Fibroblast of lung (primary cell): ENCODE data around the gene NMRAL1. TPM values are rescaled to one million over a fixed set of nuclear protein-coding genes. Genes with fewer than 3 reads are reported as not detected.

Experiments used
- DNase-seq, 2 donors: peaks; one replicate each; pipeline versions ENCODE4 v3.0.0 to v3.0.0-alpha.2; 2010; ENCODE audit warnings: low read depth in 2 of 2
- H2AFZ ChIP-seq: 2 replicates; pipeline ENCODE4 v1.5.1; 2012; ENCODE audit warnings: low read length, control low read depth, inconsistent platforms
- H3K27ac ChIP-seq: 2 replicates; pipeline ENCODE4 v1.5.1; 2011; ENCODE audit warnings: low read length, control low read depth; ENCODE audit not compliant: insufficient read depth
- H3K27me3 ChIP-seq: 2 replicates; pipeline ENCODE4 v1.5.1; 2011; ENCODE audit warnings: mild to moderate bottlenecking, low read length; ENCODE audit not compliant: control insufficient read depth, insufficient read depth
- H3K36me3 ChIP-seq: 2 replicates; pipeline ENCODE4 v1.5.1; 2011; ENCODE audit warnings: low read length; ENCODE audit not compliant: control insufficient read depth, insufficient read depth
- H3K4me1 ChIP-seq: 2 replicates; pipeline ENCODE4 v1.5.1; 2011; ENCODE audit warnings: low read length; ENCODE audit not compliant: control insufficient read depth, insufficient read depth; ENCODE audit errors: extremely low read depth
- H3K4me2 ChIP-seq: 2 replicates; pipeline ENCODE4 v1.5.1; 2011; ENCODE audit warnings: low read length, control low read depth; ENCODE audit not compliant: insufficient read depth; ENCODE audit errors: extremely low read depth
- H3K4me3 ChIP-seq, 4 experiments: fragments of 200-600 bp in 1 of 4; sonication (generic) in 1 of 4; replicated peaks in 1 of 4; 2 replicates each; pipeline ENCODE4 v1.5.1; 2011 to 2016; ENCODE audit warnings: low read length in 4 of 4, low read depth in 3 of 4, mild to moderate bottlenecking in 3 of 4, control low read depth in 2 of 4, inconsistent platforms in 1 of 4, mixed read lengths in 1 of 4; ENCODE audit not compliant: insufficient read depth in 1 of 4; ENCODE audit errors: control extremely low read depth in 1 of 4
- H3K79me2 ChIP-seq: 2 replicates; pipeline ENCODE4 v1.5.1; 2012; ENCODE audit warnings: mild to moderate bottlenecking, low read length, inconsistent platforms; ENCODE audit not compliant: control insufficient read depth, insufficient read depth
- H3K9ac ChIP-seq: 2 replicates; pipeline ENCODE4 v1.5.1; 2011; ENCODE audit warnings: mild to moderate bottlenecking, low read length, control low read depth; ENCODE audit not compliant: insufficient read depth
- H3K9me3 ChIP-seq: 2 replicates; pipeline ENCODE4 v1.5.1; 2012; ENCODE audit warnings: low read depth, low read length; ENCODE audit not compliant: control insufficient read depth, insufficient read depth
- H4K20me1 ChIP-seq: 2 replicates; pipeline ENCODE4 v1.5.1; 2011; ENCODE audit warnings: low read length; ENCODE audit not compliant: control insufficient read depth, insufficient read depth; ENCODE audit errors: extremely low read depth
- EZH2 ChIP-seq: IDR thresholded peaks from 2 replicates; pipeline ENCODE4 v1.5.1; 2012; ENCODE audit warnings: low read length, control low read depth, mild to moderate bottlenecking; ENCODE audit errors: missing control alignments
- polyA plus RNA-seq, 2 donors: library from polyadenylated mRNA; depleted of rRNA in 1 of 2; stranded (reverse) in 1 of 2; unstranded in 1 of 2; fragments of >200 nt; gene quantifications; 2 replicates each; pipeline ENCODE4 v1.2.1, GENCODE V29; 2011 to 2012; ENCODE audit warnings: missing spikeins in 1 of 2
- total RNA-seq: library from RNA; depleted of rRNA; stranded (reverse); fragments of >200 nt; gene quantifications from 2 replicates; pipeline ENCODE4 v1.2.1, GENCODE V29; 2014
- TF ChIP-seq, protein P1 (sequence below), 2 donors: IDR thresholded peaks in 1 of 2; conservative IDR thresholded peaks in 1 of 2; 1 replicate in 1 of 2; 2 replicates in 1 of 2; pipeline ENCODE4 v1.5.1; 2011 to 2012; ENCODE audit warnings: low read length in 2 of 2, control low read depth in 1 of 2, inconsistent platforms in 1 of 2, low read depth in 1 of 2, mild to moderate bottlenecking in 1 of 2

NMRAL1 gene
- total and polyA plus RNA-seq, 2 donors (not counting 1 experiment from before 2014, with no cell fraction given) = 33.6 to 73.5 TPM

DNA sequence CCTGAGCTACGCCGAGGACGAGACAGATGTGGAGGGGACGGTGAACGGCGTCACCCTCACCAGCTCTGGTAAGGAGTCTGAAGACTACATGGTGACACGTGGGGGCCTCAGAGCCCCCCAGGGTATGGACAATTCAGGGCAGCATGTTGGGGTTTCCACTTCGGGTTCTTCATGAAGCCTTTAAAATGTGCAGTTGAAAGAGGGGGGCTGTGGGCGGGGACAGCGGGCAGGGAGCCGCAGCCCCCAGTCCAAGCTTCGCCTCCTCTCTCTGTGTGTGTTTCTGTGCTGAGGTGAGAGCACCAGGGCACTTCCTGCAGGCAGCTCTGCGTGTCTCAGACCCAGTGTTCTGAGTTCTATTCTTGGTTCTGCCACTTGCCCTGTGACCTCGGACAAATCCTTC lies 24.0 kb downstream of the NMRAL1 start:
- DNase-seq = no peak
- Histone ChIP-seq H3K36me3 (peaks cover 25% of the 10 kb centered on the region), H3K27me3 (no peaks in the 10 kb centered on the region)

DNA sequence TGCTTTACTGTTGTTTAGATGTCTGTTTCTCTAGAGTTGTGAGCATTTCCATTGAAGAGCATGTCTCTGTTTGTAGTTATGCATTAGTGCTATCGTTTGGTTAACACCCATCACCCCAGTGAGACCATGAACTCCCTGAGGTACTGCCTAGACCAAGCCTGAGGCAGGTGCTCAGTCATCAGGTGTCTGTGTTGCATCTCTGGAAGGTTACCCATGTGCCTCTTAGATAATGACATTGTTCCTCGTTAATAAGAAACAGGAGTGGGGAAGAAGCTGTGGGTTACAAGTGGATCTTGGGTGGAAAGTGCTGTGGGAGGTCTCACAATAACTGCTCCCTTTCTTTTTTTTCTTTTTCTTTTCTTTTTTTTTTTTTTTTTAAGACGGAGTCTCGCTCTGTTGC lies 30.4 kb downstream of the NMRAL1 start:
- H2AFZ ChIP-seq = no peak overlapping the region
- H4K20me1 ChIP-seq = no peaks in the 10 kb centered on the region
- H3K27ac ChIP-seq = no peak overlapping the region
- peaks cover 35% of the 10 kb centered on the region for H3K36me3 ChIP-seq
- no peaks in the 10 kb centered on the region for H3K9me3 ChIP-seq
- no peak for DNase-seq
- no peaks in the 10 kb centered on the region for H3K79me2 ChIP-seq
- no peak overlapping the region for H3K4me2 ChIP-seq
- H3K4me1 ChIP-seq = no peaks in the 10 kb centered on the region
- TF ChIP-seq, protein P1, sequence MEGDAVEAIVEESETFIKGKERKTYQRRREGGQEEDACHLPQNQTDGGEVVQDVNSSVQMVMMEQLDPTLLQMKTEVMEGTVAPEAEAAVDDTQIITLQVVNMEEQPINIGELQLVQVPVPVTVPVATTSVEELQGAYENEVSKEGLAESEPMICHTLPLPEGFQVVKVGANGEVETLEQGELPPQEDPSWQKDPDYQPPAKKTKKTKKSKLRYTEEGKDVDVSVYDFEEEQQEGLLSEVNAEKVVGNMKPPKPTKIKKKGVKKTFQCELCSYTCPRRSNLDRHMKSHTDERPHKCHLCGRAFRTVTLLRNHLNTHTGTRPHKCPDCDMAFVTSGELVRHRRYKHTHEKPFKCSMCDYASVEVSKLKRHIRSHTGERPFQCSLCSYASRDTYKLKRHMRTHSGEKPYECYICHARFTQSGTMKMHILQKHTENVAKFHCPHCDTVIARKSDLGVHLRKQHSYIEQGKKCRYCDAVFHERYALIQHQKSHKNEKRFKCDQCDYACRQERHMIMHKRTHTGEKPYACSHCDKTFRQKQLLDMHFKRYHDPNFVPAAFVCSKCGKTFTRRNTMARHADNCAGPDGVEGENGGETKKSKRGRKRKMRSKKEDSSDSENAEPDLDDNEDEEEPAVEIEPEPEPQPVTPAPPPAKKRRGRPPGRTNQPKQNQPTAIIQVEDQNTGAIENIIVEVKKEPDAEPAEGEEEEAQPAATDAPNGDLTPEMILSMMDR (conservative IDR thresholded peaks at IDR 0.05 in 1 of 2, IDR thresholded peaks at IDR 0.05 in 1 of 2; ENCODE audit: low read depth in 1 of 2, low read length in 2 of 2) = no peak
- no peak for TF ChIP-seq EZH2
- no peak overlapping the region for H3K9ac ChIP-seq
- no peak overlapping the region for H3K4me3 ChIP-seq
- H3K27me3 ChIP-seq = no peaks in the 10 kb centered on the region

More for the DNA sequence above, 24.0 kb downstream of the NMRAL1 start:
- TF ChIP-seq, protein P1 (conservative IDR thresholded peaks at IDR 0.05 in 1 of 2, IDR thresholded peaks at IDR 0.05 in 1 of 2; ENCODE audit: low read depth in 1 of 2, low read length in 2 of 2) = no peak
- TF ChIP-seq EZH2 = no peak
- H3K4me3 ChIP-seq = no peak overlapping the region
- H4K20me1 ChIP-seq = no peaks in the 10 kb centered on the region
- no peak overlapping the region for H3K9ac ChIP-seq
- no peak overlapping the region for H3K27ac ChIP-seq
- H2AFZ ChIP-seq = no peak overlapping the region
- no peaks in the 10 kb centered on the region for H3K79me2 ChIP-seq
- H3K4me2 ChIP-seq = no peak overlapping the region
- H3K4me1 ChIP-seq = no peaks in the 10 kb centered on the region
- H3K9me3 ChIP-seq = no peaks in the 10 kb centered on the region

DNA sequence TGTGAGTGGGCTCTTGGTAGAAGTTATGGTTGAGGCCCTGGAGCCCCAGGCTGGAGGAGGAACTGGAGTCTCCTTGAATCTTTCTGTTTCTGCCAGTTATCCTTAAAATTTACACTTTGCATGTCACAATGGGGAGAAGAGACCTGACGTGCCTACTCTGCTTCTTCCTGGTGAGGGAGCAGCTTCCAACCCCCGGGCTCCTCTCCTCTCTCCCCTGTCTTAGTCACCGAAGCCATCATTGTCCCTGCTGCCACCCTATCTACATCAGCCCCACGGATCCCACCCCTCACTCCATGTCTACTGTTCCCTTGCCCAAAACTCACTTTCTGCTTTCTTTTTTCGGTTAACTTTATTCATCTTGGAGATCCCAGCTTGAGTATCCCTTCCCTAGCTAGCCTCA lies 31.2 kb downstream of the NMRAL1 start:
- Histone ChIP-seq H3K36me3 (peaks cover 32% of the 10 kb centered on the region), H3K79me2 (no peaks in the 10 kb centered on the region), H3K27ac (no peak overlapping the region), H3K9me3 (no peaks in the 10 kb centered on the region), H3K4me3 (no peak overlapping the region), H4K20me1 (no peaks in the 10 kb centered on the region), H2AFZ (no peak overlapping the region), H3K27me3 (no peaks in the 10 kb centered on the region), H3K4me2 (no peak overlapping the region), H3K9ac (no peak overlapping the region), H3K4me1 (no peaks in the 10 kb centered on the region)
- TF ChIP-seq, protein P1 (conservative IDR thresholded peaks at IDR 0.05 in 1 of 2, IDR thresholded peaks at IDR 0.05 in 1 of 2; ENCODE audit: low read depth in 1 of 2, low read length in 2 of 2) = no peak
- no peak for TF ChIP-seq EZH2
- DNase-seq = no peak
